Measurements from ENCODE around the gene HECW1.
"Not testable (repeated sequence)": the region's sequence is repeated elsewhere in the genome, so short reads cannot be mapped to it uniquely, and the experiment has no call there.

The HECW1 gene

DNA sequence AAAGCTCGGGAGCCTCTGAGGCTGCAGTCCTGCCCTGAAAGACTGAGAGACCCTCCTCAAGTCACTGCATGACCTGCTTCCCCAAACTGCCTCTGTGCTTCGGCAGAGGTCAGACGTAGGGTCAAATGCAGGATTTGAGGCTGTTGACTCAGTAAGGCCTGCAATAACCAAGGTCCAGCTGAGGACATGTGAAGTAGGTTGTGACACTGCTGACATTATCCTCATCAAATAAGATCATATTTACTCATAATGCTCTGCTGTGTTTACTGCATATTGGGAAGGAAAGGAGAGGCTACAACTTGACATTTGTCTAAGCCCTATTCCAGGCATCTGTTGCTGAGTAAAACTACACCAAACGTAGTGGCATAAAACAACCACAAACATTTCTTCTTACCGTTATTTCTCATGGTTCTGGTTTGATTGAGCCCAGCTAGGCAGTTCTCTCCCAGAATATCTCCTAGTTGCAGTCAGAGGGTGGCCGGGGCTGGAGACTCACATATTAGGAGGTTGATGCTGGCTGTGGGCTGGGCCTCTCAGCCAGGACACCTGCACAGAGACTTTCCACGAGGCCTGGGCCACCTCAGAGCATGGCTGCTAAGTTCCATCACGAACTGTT is 348.4 kb downstream of the HECW1 start:
- no peak overlapping the region for H3K4me3 ChIP-seq (ENCODE audit: low read depth, low read length)

DNA sequence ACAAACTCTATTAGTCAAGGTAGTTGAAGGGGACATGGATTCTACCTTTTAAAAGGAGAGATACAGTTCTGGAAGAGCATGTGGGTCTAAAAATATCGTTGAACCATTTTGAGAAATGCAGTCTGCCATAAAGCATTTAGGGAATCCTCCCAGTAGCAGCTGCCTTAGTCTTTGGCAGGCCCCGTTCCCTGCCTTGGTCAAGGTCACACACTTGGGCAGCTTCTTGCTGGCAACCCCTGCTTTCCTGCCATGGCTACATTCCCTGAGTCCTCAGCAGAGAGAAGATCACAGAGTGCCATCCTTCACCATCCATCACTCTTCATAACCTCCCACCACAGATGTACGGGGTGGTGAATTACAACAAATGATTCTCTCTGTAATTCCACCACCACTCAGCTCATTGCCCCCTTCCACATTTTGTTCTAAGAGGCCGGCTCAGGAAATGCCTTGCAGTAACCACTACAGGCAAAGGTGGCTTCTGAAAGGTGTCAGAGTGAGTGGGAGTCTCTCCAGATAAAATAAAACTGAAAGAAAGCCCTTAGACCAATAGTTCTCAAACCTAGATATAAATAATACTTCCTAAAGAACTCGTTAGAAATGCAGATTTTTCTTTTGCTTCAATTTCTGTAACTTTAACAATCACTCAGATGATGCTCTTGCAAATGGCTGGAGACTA is 349.0 kb downstream of the HECW1 start:
- H3K4me3 ChIP-seq (ENCODE audit: low read depth, low read length), result no peak overlapping the region

DNA sequence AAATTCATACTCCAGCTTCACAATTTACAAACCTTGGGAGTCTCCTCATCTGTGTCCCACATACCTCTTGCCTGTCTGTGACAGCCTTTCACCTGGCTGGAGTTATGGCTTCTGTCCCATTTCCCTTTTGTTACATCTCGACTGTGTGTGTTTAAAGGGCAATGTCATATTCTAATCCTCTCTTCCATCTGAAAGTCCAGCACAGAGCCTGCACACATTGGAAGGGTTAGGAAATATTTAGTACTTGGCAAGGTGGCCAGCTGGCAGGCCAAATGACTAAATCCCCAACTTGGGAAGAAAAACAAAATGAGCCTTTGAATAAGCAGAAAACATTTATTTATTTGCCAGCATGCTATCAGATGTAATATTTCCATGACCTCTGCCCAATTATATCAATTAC is 350.4 kb downstream of the HECW1 start:
- no peak overlapping the region for H3K4me3 ChIP-seq (ENCODE audit: low read depth, low read length)

DNA sequence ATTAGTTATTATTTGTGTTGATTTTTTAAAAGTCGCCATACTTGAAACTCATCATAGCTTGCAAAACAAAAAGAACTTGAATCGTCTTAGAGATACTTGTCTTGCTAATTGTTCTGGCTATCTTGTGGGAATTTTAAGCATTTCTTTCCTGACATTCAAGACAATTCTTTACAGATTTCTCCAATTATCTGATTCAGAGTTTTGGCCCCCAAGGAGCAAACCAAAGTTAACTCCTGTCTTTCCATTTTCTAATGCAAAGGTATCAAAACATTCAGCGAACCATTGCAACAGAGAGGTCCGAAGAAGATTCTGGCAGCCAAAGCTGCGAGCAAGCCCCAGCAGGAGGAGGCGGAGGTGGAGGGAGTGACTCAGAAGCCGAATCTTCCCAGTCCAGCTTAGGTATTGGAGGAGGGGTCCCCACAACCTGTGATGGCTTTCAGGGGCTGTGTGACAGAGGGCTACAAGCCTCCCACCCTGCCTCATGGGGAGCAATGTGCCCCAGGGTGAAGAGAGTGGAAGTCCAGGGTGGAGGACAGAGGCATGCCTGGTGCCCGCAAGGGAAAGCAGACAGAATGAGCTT is 351.0 kb downstream of the HECW1 start:
- H3K4me3 ChIP-seq (ENCODE audit: low read depth, low read length), result no peak overlapping the region

DNA sequence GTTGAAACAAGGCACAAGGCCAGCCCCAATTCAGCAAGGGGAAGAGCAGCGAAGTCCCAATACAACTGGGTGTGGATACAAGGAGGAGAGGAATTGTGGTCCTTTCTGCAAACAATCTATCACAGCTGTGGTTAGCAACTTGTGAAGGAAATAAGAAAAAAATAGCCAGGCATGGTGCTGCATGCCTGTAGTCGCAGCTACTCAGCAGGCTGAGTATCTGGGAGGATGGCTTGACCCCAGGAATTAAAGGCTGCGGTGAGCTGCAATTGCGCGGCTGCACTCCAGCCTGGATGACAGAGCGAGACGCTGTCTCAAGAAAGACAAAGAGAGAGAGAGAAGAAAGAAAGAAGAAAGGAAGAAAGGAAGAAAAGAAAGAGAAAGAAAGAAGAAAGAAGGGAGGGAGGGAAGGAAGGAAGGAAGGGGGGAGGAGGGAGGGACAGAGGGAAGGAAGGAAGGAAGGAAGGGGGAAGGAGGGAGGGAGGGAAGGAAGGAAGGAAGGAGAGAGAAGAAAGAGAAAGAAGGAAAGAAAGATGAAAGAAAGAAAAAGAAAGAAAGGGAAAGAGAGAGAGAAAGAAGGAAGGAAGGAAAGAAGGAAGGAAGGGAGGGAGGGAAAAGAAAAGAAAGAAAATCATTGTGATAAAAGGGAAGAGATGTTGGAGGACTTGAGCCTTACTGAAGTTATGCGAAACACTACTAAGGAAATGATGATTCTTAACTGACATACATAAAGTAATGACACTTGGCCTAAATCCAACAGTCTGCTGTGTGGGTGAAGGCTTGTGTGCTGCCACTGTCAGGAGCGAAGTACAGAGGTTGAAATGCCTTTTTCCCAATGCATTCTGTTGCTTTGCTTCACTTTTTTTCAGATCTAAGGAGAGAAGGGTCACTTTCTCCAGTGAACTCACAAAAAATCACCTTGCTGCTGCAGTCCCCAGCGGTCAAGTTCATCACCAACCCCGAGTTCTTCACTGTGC is 353.4 kb downstream of the HECW1 start:
- no peak overlapping the region for H3K4me3 ChIP-seq (ENCODE audit: low read depth, low read length)

DNA sequence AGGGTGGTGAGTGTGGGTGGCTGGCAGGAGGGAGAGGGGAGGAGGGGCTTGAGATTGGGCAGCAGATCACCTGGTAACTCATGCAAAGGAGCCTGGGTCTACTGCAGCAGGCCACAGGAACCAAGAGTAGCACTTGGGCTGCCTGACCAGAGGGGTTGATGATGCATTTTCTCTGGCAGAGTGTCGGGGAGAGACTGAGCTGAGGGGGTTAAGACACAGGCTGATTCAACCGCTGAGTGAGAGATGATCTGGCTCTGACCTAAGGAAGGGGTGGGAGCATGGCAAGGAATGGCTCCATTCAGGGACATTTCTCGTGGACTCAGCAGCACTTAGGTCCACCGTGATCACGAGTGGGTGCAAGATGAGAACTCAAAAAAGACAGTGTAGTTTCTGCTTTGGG is 355.0 kb downstream of the HECW1 start:
- H3K4me3 ChIP-seq (ENCODE audit: low read depth, low read length), result no peak overlapping the region

DNA sequence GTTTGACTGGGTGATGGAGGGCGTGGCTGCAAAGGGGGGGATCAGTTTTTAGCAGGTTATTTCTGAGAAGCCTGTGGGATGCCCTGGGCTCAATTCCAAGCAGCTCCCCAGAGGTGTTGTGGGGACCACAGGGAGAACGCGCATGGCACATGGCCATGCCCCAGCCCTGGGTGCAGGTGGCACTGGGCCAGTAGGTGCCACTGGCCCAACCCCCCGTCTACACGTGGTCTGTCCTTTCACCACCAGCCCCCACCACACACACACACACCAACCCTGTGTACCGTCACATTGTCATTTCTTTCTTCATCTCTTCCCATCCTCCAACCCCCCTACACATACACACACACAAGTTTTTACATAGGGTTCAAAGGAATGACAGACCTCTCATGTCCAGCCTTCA is 355.4 kb downstream of the HECW1 start:
- H3K4me3 ChIP-seq (ENCODE audit: low read depth, low read length), result no peak overlapping the region

DNA sequence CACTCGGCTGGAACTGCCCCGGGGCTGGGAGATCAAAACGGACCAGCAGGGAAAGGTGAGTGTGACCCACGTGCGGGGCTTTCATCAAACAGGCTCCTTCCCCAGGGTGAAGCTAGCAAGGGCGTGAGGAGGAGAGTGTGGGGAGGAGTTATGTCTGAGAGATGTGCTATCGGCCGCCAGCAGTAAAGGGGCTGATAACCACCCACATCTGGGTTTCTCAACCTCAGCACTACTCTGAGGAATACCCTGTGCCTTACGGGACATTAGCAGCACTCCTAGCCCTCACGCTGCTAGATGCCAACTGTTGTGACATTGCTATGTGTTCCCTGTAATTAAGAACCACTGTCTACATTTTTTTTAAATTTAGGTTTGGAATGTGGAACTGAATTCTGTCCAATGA is 356.6 kb downstream of the HECW1 start:
- no peak overlapping the region for H3K4me3 ChIP-seq (ENCODE audit: low read depth, low read length)

DNA sequence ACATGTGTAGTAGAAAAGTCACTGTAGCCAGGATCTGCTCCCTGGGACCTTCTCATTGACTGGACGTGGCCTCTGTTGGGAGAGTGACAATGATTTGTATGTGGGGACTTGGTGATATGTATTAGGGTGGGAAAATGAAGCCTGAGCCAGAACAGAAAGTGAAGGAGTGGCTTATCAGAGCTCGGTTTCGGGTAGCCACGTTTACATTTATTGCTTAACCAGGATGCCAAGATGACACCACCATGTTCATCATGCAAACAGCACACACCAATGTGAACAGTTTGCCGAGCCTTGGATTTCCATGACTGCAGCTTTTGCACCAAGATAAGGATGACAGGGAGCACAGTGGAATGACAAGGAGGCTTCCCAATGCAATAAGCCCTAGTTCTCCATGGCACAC is 357.7 kb downstream of the HECW1 start:
- H3K4me3 ChIP-seq (ENCODE audit: low read depth, low read length), result no peak overlapping the region

DNA sequence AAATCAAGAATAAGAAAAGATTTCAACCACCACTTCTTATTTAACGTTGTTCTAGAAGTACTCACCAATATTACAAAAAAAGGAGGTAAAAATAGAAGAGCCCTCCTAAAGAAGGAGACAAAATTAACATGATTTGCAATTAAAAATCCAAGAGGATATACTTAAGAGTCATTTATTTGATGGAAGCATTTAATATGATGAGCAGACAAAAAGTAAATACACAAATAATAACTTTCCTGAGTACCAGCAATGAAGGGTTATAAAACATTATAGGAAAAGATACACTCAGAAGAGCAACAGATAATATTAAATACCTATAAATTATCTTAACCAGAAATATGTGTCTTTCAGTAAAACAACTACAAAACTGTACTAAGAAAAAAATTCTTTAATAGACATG is 363.5 kb downstream of the HECW1 start:
- H3K4me3 ChIP-seq (ENCODE audit: low read depth, low read length), result no peak overlapping the region

DNA sequence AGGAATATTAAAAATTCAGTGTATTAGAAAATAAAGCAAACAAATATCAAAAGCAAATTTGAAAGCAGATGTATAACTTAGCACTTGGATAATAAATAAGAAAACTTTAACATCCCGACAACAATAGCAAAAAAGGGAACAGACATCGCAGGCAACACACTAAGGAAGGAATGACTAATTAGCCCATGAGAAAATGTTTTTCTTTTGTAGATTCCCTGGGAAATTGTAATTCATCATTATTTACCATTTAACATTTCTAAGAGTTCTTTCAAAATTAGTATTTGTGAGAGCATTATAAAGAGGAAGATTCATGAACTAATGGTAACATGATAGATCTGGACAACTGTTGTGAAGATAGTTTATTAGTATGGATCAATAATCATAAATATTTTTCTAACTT is 364.4 kb downstream of the HECW1 start:
- H3K4me3 ChIP-seq (ENCODE audit: low read depth, low read length), result no peak overlapping the region

DNA sequence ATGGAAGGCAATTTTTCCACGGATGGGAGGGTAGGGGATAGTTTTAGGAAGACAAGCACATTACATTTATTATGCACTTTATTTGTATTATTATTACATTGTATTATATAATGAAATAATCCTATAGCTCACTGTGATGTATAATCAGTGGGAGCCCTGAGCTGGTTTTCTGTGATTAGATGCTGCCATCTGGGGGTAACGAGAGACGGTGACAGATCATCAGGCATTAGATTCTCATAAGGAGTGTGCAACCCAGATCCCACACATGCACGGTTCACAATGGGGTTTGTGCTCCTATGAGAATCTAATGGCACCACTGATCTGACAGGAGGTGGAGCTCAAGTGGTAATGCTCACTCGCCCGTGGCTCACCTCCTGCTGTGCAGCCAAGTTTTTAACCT is 366.6 kb downstream of the HECW1 start:
- no peak overlapping the region for H3K4me3 ChIP-seq (ENCODE audit: low read depth, low read length)

DNA sequence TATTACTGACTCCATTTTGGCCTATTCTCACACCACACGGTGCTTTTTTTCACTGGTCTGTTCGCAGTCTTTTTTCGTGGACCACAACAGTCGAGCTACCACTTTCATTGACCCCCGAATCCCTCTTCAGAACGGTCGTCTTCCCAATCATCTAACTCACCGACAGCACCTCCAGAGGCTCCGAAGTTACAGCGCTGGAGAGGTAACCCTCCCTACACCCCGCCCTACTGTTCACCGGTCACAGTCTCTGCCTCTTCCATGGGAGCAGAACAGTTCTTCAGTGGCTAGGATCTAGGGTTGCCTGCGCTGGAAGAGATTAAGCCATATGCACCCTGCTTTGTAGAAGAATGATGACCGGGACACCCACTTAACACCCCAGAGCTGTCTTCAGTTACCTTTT is 367.1 kb downstream of the HECW1 start:
- no peak overlapping the region for H3K4me3 ChIP-seq (ENCODE audit: low read depth, low read length)

DNA sequence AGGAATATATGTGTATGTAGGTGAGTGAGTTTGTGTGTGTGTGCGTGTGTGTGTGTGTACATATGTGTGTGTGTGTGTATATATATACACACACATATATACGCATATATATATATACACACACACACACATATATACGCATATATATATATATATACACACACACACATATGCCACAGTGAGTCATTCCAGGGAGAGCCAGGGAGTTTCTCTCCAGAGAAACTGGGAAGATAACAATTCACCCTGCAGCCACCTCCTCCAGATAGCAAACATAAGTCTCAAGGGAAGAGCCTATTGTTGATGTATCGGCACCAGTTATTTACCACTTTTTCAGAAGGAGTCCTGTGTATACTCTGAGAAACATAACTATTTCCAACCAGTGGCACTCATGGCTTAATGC is 368.1 kb downstream of the HECW1 start:
- no peak overlapping the region for H3K4me3 ChIP-seq (ENCODE audit: low read depth, low read length)

DNA sequence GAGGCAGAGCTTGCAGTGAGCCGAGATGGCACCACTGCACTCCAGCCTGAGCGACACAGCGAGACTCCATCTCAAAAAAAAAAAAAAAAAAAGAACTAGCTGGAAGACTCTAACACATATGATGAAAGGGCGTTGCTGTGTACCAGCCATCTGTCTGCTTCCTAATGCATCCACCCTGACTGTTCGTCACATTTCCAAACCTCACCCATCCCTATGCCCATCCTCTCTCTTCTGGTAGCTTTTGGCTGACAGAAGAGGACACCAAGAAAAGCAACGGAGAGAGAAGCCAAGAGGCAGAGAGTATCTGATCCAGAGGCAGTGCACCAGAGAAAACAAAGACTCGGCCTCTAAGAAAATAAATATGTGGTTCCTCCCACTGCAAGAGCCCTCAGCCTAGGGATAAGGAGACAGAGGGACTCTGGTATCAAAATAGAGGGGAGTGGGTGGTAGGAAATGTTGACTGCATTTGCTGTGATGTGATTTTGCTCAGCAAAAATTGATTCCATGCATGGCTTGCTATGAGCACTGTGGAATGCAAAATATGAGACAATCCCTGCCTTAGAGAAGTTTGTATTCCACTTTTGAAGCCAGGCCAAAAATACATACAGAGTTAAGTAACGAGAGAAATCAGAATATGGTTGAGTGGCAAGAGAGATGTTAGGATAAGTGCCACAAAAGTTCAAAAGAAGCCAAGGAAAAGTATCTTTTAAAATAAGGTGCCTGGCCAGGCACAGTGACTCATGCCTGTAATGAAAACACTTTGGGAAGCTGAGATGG is 369.6 kb downstream of the HECW1 start:
- no peak overlapping the region for H3K4me3 ChIP-seq (ENCODE audit: low read depth, low read length)

DNA sequence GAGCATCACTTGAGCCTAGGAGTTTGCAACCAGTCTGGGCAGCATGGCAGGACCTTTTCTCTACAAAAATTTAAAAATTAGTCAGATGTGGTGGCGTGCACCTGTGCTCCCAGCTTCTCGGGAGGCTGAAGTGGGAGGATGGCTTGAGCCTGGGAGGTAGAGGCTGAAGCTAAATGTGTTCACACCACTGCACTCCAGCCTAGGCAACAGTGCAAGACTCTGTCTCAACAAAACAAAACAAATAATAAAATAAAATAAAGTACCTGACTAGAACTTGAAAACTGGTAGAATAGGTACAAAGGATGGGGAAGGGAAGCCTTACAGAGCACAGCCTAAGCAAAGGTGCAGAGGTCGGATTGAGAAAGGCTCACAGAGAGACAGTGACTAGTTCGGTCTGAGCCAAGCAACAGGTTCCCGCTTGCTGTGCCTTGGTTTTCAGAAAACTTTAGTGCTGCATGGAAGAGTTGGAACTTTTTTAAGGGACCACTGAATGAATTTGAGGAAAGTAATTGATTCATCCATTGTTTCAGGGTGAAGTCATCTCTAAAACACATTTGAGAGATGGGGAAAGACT is 370.3 kb downstream of the HECW1 start:
- no peak overlapping the region for H3K4me3 ChIP-seq (ENCODE audit: low read depth, low read length)

DNA sequence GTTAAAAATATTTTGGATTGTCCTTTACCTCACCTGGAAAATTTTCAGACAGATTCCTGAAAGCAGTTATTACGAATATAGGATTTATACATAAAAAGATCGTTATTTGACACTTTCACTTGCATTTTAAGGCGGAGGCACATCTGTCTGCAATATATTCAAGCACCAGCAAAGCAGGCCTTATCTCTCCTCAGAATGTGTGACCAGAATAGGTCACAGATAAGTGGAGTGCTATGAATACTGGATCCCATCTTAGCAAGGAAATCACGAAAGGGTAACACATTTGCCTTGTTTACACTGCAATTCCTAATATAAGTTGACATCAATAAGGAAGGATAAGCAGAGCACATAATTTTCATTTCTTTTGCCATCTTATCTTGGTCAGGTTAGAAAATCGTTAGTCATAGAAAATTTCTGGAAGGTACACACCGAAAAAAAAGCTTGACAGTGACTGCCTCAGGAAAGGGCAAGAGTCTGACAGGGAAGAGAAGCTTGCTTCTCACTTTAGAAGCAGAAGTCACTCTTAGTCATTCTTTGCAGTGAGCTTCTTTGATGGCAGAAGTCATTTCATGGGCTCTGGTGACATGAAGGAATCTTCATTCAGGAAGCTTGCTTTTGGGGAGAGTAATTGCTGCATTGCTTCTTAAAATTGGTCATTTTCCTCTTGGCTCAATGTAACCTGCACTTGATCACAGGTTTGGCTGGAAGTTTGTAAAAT is 372.4 kb downstream of the HECW1 start:
- H3K4me3 ChIP-seq (ENCODE audit: low read depth, low read length), result no peak overlapping the region

DNA sequence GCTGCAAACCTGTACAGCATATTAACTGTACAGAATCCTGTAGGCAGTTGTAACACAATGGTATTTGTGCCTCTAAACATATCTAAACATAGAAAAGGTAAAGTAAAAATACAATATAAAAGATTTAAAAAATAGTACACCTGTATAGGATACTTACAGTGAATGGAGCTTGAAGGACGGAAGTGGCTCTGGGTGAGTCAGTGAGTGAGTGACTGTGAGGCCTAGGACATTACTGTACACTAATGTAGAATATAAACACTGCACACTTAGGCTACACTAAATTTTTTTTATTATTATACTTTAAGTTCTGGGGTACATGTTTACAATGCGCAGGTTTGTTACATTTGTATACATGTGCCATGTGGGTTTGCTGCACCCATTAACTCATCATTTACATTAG is 373.1 kb downstream of the HECW1 start:
- no peak overlapping the region for H3K4me3 ChIP-seq (ENCODE audit: low read depth, low read length)

DNA sequence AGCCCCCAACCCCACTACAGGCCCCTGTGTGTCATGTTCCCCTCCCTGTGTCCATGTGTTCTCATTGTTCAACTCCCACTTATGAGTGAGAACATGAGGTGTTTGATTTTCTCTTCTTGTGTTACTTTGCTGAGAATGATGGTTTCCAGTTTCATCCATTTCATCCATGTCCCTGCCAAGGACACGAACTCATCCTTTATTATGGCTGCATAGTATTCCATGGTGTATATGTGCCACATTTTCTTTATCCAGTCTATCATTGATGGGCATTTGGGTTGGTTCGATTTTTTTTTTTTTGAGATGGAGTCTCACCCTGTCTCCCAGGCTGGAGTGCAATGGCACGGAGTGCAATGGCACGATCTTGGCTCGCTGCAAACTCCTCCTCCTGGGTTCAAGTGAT is 373.6 kb downstream of the HECW1 start:
- not testable (repeated sequence) for H3K4me3 ChIP-seq (ENCODE audit: low read depth, low read length)

DNA sequence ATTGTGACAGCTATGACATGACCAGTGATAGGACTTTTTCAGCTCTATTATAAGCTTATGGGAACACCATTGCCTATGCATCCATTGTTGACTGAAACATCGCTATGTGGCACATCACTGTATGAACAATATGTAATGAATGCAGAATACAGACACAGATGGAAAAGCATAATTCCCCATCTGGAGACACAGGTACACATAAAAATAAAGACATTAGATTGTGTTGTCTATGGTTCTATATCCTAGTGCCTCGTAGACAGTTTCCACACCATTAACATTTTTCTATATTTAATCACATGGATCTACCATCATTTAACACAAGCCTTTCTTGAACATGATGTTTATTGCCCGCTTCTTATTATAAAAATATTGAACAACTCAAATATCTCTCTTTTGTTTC is 374.2 kb downstream of the HECW1 start:
- no peak overlapping the region for H3K4me3 ChIP-seq (ENCODE audit: low read depth, low read length)

All from iPS-11a (cell line).